Measurements from ENCODE around the gene B3GNT9. TPM values are rescaled to one million over a fixed set of nuclear protein-coding genes. Genes with fewer than 3 reads are reported as not detected.

B3GNT9 gene
- polyA plus RNA-seq, 1 experiment: 18.6 TPM

DNA sequence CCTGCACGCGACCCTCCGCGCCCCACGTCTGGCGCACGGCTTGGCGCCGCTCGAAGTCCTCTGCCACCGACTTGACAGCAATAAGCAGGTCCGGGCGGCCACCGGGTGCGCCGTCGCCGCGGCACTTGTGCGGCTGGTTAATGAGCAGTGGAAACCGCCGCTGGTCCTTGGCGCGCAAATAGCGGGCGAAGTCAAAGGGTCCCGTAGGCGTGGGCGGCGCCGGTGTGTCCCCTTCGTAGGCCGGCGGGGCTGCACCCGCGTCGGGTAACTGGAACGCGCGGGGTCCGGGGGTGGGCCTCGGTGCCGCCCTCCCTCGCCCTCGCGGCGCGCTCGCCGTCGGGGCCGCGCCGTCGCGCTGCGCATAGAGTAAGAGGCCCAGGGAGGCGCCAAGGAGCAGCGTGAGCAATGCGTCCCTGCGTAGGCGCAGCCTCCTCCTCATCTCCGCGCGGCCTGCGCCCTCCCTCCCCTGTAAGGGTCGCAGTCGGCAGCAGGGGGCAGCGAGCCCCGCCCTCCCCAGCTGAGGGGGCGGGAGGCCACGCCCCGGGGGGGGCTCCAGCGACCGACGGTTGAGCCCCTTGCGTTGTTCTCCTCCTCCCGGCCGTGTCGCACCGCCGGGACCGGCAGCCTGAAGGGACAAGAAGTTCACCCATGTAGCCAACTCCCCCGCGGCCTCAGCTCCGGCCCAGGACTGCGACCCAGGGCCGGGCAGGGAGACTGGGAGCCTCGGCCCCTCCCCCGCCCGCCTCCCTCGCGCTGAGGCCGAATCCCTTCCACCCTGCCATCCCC is 558 bp downstream of the B3GNT9 start:
- no peak for DNase-seq (ENCODE audit: low read depth, low spot score)

DNA sequence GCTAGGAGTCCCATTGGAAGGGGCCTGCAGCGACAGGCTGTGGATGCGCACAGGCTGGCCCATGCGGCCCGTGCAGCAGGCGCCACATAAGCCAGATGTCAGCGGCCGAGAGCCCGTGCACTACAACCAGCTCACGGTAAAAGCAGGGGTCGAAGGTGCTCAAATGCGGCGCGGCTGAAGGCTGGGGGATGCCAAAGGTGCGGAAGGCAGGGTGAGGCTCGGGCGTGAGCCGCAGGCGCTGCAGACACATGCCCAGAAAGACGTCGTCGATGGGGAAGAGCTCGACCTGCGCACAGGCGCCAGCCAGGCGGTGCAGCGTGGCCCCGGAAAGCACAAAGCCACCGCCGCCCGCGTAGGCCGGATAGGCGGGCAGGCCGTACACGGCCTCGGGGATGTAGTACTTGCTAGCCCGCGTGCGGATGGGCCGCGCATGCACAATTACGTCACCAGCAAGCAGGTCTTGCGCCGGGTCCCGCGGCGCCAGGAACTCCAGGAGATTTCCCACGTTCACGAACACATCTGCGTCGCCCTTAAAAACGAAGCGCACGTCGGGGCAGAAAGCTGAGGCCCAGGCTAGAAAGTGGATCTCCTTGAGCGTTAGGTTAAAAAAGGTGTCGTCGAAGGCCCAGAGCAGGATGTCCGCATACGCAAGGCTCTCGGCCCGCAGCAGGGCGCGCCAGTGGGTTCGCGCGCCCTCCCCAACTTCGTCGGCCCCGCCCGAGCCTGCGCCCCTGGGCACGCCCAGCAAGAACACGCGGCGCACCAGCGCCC is 1.3 kb downstream of the B3GNT9 start:
- no peak for DNase-seq (ENCODE audit: low read depth, low spot score)
- CTCF ChIA-PET: interaction anchor here (0.6 kb wide), 1 partner anchor 24 kb away, joined by 5 read pairs; no protein-coding TSS in a partner anchor
- POLR2A ChIA-PET: interaction anchor here (0.8 kb wide), 1 partner anchor 14 kb away, joined by 3 read pairs; no protein-coding TSS in a partner anchor
- Histone ChIP-seq H3K27ac (ENCODE audit: low read depth, low read length) (no peak overlapping the region), H3K9me3 (ENCODE audit: control insufficient read depth, insufficient read depth, low read length) (peaks cover 6% of the 10 kb centered on the region), H3K27me3 (ENCODE audit: control insufficient read depth, insufficient read depth, low read length) (peaks cover 2% of the 10 kb centered on the region), H3K4me3 (ENCODE audit: low read depth, low read length) (peak overlapping the region; percentile 63; the same call in 1 of the 2 replicates)
- TF ChIP-seq, protein P1, sequence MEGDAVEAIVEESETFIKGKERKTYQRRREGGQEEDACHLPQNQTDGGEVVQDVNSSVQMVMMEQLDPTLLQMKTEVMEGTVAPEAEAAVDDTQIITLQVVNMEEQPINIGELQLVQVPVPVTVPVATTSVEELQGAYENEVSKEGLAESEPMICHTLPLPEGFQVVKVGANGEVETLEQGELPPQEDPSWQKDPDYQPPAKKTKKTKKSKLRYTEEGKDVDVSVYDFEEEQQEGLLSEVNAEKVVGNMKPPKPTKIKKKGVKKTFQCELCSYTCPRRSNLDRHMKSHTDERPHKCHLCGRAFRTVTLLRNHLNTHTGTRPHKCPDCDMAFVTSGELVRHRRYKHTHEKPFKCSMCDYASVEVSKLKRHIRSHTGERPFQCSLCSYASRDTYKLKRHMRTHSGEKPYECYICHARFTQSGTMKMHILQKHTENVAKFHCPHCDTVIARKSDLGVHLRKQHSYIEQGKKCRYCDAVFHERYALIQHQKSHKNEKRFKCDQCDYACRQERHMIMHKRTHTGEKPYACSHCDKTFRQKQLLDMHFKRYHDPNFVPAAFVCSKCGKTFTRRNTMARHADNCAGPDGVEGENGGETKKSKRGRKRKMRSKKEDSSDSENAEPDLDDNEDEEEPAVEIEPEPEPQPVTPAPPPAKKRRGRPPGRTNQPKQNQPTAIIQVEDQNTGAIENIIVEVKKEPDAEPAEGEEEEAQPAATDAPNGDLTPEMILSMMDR (IDR thresholded peaks at IDR 0.05; ENCODE audit: low read depth, low read length): no peak

More for the DNA sequence above, 558 bp downstream of the B3GNT9 start:
- TF ChIP-seq, protein P1 (IDR thresholded peaks at IDR 0.05; ENCODE audit: low read depth, low read length): no peak
- H3K4me3 ChIP-seq (ENCODE audit: low read depth, low read length): peak overlapping the region; percentile 63
- H3K27me3 ChIP-seq (ENCODE audit: control insufficient read depth, insufficient read depth, low read length): peaks cover 4% of the 10 kb centered on the region
- peak overlapping the region; percentile 82 for H3K27ac ChIP-seq (ENCODE audit: low read depth, low read length)
- ChIA-PET CTCF (interaction anchor here (0.7 to 1.4 kb wide), 7 partner anchors 10 to 133 kb away, joined by 3 to 9 read pairs (median 4); partner anchors contain the start of genes FBXL8, NOL3 and TRADD), POLR2A (interaction anchor here (0.6 to 1.9 kb wide), 10 partner anchors 9 to 329 kb away, joined by 3 to 13 read pairs (median 6); partner anchors contain the start of genes FBXL8 and TRADD)
- peaks cover 11% of the 10 kb centered on the region for H3K9me3 ChIP-seq (ENCODE audit: control insufficient read depth, insufficient read depth, low read length)

DNA sequence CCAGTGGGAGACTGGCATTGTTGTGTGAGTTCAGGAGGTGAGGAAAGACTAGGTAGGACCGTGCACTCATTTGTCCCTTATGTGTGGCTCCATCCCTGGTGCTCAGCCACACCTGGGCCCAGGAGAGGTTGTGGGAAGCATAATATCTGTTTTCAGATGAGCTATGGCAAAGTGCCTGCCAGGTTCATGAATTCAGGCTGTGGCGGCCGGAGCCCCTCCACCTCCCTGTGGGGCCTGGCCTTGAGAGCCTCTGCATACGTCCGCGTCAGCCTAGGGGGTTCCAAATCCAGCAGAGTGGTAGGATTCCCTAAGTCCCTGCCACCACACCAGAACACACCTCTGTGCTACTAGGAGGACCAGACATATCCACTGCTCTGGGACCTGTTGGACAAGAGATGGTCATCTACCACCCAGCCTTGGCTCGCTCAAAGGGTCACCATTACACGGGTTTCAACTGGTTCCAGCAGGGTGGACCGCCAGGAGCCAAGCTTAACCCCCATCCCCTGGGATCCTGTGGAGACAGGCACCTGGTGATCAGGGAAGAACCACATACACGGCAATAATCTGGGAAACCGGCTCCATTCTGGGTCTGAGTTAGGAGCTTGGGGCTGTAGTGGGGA is 2.0 kb downstream of the B3GNT9 start:
- H3K9me3 ChIP-seq (ENCODE audit: control insufficient read depth, insufficient read depth, low read length): peaks cover 6% of the 10 kb centered on the region
- TF ChIP-seq, protein P1 (IDR thresholded peaks at IDR 0.05; ENCODE audit: low read depth, low read length): no peak
- ChIA-PET CTCF (interaction anchor here (0.6 kb wide), 1 partner anchor 24 kb away, joined by 5 read pairs; no protein-coding TSS in a partner anchor), POLR2A (interaction anchor here (0.8 kb wide), 1 partner anchor 15 kb away, joined by 3 read pairs; no protein-coding TSS in a partner anchor)
- H3K27ac ChIP-seq (ENCODE audit: low read depth, low read length): no peak overlapping the region
- H3K27me3 ChIP-seq (ENCODE audit: control insufficient read depth, insufficient read depth, low read length): no peaks in the 10 kb centered on the region
- DNase-seq (ENCODE audit: low read depth, low spot score): no peak
- H3K4me3 ChIP-seq (ENCODE audit: low read depth, low read length): no peak overlapping the region

DNA sequence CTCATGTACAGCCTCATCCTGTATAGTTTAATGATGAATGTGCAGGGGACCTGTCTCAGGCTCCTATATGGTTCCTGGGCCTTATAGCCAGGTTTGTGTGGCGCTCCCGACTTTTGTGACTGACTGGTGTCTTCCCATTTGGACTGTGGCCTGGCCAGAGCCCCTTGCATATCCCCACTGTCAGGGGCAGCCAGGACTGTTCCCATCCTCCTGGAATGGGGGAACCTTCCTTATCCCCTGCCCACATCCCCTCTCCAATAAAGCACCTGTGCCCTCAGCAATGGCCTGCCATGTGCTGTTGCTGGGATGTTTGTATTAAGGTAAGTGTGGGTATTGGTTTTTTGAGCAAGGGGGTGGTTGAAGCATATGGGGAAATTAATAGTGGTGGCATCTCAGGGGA is 2.6 kb downstream of the B3GNT9 start:
- CTCF ChIA-PET: no interaction called here
- TF ChIP-seq, protein P1 (IDR thresholded peaks at IDR 0.05; ENCODE audit: low read depth, low read length): no peak
- Histone ChIP-seq H3K27me3 (ENCODE audit: control insufficient read depth, insufficient read depth, low read length) (no peaks in the 10 kb centered on the region), H3K4me3 (ENCODE audit: low read depth, low read length) (no peak overlapping the region), H3K27ac (ENCODE audit: low read depth, low read length) (no peak overlapping the region), H3K9me3 (ENCODE audit: control insufficient read depth, insufficient read depth, low read length) (peaks cover 6% of the 10 kb centered on the region)
- DNase-seq (ENCODE audit: low read depth, low spot score): no peak
- POLR2A ChIA-PET: no interaction called here
